Measurements from ENCODE around the gene RUNX2. TPM values are rescaled to one million over a fixed set of nuclear protein-coding genes. Genes with fewer than 3 reads are reported as not detected.

Gene RUNX2
- total RNA-seq, 2 experiments from 2014 or later = 2.7 to 3.0 TPM

DNA sequence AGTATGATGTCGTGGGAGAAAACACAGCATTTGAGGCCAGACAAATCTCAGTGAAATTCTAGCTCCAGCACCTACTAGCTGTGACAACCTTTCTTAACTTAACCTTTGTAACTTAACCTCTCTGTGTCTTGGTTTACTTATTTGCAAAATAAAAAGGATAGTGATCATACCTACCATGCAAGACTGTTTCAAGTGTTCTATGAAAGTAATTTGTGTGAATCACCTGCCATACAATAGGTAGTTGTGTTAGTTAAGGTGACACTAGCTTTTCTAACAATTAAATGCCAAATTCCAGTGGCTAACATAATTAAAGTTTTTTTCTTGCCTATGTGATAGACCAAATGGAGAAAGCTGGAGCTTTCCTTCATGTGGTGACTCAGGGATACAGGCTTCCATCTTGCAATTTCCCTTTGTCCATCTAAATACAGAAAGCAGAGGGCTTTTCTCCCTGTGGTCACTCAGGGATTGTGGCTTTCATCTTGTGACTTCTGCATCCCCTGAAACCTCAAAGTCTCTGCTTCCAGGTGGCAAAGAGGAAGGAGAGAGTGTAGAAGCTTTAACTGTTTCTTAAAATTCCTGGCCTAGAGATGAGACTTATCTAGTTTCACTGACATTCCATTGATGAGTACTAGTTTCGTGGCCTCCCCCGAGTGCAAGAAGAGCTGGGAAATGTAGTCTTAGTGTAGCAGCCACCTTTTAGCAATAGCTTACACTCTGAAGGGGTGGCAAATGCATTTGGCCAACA lies 376.1 kb downstream of the RUNX2 start:
- H3K4me3 Mint-ChIP-seq = no peak overlapping the region
- DNase-seq (no peak), ATAC-seq (no peak)
- H3K4me1 Mint-ChIP-seq (ENCODE audit: low read depth) = peaks cover 4% of the 10 kb centered on the region
- no peaks in the 10 kb centered on the region for H3K36me3 Mint-ChIP-seq (ENCODE audit: low read depth)
- no peaks in the 10 kb centered on the region for H3K27me3 Mint-ChIP-seq (ENCODE audit: low read depth)
- ChIA-PET CTCF (interaction anchor here (1.0 to 3.1 kb wide), 3 partner anchors 10 to 1229 kb away, joined by 3 to 16 read pairs (median 6); no protein-coding TSS in a partner anchor), POLR2A (no interaction called here)
- H3K27ac Mint-ChIP-seq = no peak overlapping the region
- H3K9me3 Mint-ChIP-seq (ENCODE audit: insufficient read depth) = no peaks in the 10 kb centered on the region

GRCh38 chr6:45705137-45705855 lies 377.2 kb downstream of the RUNX2 start:
- ChIA-PET POLR2A (no interaction called here), CTCF (interaction anchor here (3.1 kb wide), 1 partner anchor 9 kb away, joined by 16 read pairs; no protein-coding TSS in a partner anchor)
- ATAC-seq (no peak), DNase-seq (no peak)
- peaks cover 12% of the 10 kb centered on the region for H3K4me1 Mint-ChIP-seq (ENCODE audit: low read depth)
- H3K27ac Mint-ChIP-seq = no peak overlapping the region
- no peaks in the 10 kb centered on the region for H3K27me3 Mint-ChIP-seq (ENCODE audit: low read depth)
- no peaks in the 10 kb centered on the region for H3K36me3 Mint-ChIP-seq (ENCODE audit: low read depth)
- H3K4me3 Mint-ChIP-seq = no peak overlapping the region
- H3K9me3 Mint-ChIP-seq (ENCODE audit: insufficient read depth) = no peaks in the 10 kb centered on the region

- Mint-ChIP-seq H3K4me3 (no peak overlapping the region), H3K4me1 (ENCODE audit: low read depth) (peaks cover 22% of the 10 kb centered on the region), H3K36me3 (ENCODE audit: low read depth) (no peaks in the 10 kb centered on the region), H3K9me3 (ENCODE audit: insufficient read depth) (no peaks in the 10 kb centered on the region), H3K27me3 (ENCODE audit: low read depth) (no peaks in the 10 kb centered on the region), H3K27ac (no peak overlapping the region)
- ATAC-seq (no peak), DNase-seq (no peak)
- POLR2A ChIA-PET = no interaction called here
- CTCF ChIA-PET = interaction anchor here (0.8 to 3.1 kb wide), 3 partner anchors 8 to 1051 kb away, joined by 3 to 16 read pairs (median 4); no protein-coding TSS in a partner anchor
Measured at GRCh38 chr6:45706319-45706718, 378.2 kb downstream of the RUNX2 start.

DNA sequence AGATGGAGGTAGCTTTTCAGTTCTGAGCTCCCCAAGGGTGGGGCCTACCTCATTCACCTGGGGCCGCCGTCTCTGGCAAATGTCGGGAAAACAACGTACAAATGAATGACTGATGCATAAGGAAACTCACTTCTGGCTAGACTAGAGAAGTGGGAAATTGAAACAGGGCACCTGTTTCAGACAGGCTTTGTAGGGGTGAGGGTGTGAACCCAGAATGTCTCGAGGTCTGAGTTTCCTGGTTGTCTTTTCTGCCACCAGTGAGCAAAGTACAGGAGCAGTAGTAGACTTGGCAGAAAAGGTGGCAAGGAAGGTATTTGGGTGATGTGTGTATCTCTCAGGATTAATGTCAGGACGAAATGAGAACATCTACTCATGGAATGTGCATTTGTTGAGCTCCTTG lies 379.0 kb downstream of the RUNX2 start:
- ChIA-PET CTCF (interaction anchor here (0.8 to 1.4 kb wide), 3 partner anchors 31 to 1077 kb away, joined by 3 to 4 read pairs (median 3); no protein-coding TSS in a partner anchor), POLR2A (no interaction called here)
- Mint-ChIP-seq H3K9me3 (ENCODE audit: insufficient read depth) (no peaks in the 10 kb centered on the region), H3K27ac (no peak overlapping the region), H3K27me3 (ENCODE audit: low read depth) (no peaks in the 10 kb centered on the region), H3K4me1 (ENCODE audit: low read depth) (peaks cover 25% of the 10 kb centered on the region), H3K36me3 (ENCODE audit: low read depth) (no peaks in the 10 kb centered on the region), H3K4me3 (no peak overlapping the region)
- no peak for DNase-seq
- ATAC-seq = no peak

- Mint-ChIP-seq H3K4me3 (no peak overlapping the region), H3K27ac (no peak overlapping the region), H3K27me3 (ENCODE audit: low read depth) (no peaks in the 10 kb centered on the region), H3K4me1 (ENCODE audit: low read depth) (peaks cover 37% of the 10 kb centered on the region), H3K9me3 (ENCODE audit: insufficient read depth) (no peaks in the 10 kb centered on the region), H3K36me3 (ENCODE audit: low read depth) (no peaks in the 10 kb centered on the region)
- ChIA-PET CTCF (no interaction called here), POLR2A (no interaction called here)
- DNase-seq (peak; percentile 31), ATAC-seq (peak; percentile 25)
Measured at GRCh38 chr6:45709781-45710220, 381.7 kb downstream of the RUNX2 start.

GRCh38 chr6:45710304-45710821 lies 382.2 kb downstream of the RUNX2 start:
- peak; percentile 57 for DNase-seq
- Mint-ChIP-seq H3K4me1 (ENCODE audit: low read depth) (peaks cover 43% of the 10 kb centered on the region), H3K4me3 (no peak overlapping the region), H3K27me3 (ENCODE audit: low read depth) (no peaks in the 10 kb centered on the region), H3K36me3 (ENCODE audit: low read depth) (no peaks in the 10 kb centered on the region), H3K9me3 (ENCODE audit: insufficient read depth) (no peaks in the 10 kb centered on the region), H3K27ac (peak overlapping the region; percentile 71)
- ChIA-PET POLR2A (no interaction called here), CTCF (interaction anchor here (1.1 kb wide), 1 partner anchor 332 kb away, joined by 3 read pairs; the partner anchor contains the start of gene SUPT3H)
- peak; percentile 47 for ATAC-seq

- Mint-ChIP-seq H3K4me3 (no peak overlapping the region), H3K4me1 (ENCODE audit: low read depth) (peaks cover 50% of the 10 kb centered on the region), H3K27ac (no peak overlapping the region)
Measured at GRCh38 chr6:45712076-45712475, 383.9 kb downstream of the RUNX2 start.

GRCh38 chr6:45712786-45713185 lies 384.7 kb downstream of the RUNX2 start:
- POLR2A ChIA-PET = no interaction called here
- CTCF ChIA-PET = no interaction called here
- Mint-ChIP-seq H3K4me1 (ENCODE audit: low read depth) (peaks cover 50% of the 10 kb centered on the region), H3K36me3 (ENCODE audit: low read depth) (no peaks in the 10 kb centered on the region), H3K4me3 (no peak overlapping the region), H3K9me3 (ENCODE audit: insufficient read depth) (no peaks in the 10 kb centered on the region), H3K27me3 (ENCODE audit: low read depth) (no peaks in the 10 kb centered on the region), H3K27ac (no peak overlapping the region)
- ATAC-seq (no peak), DNase-seq (no peak)

More at GRCh38 chr6:45712076-45712475, 383.9 kb downstream of the RUNX2 start:
- Mint-ChIP-seq H3K9me3 (ENCODE audit: insufficient read depth) (no peaks in the 10 kb centered on the region), H3K36me3 (ENCODE audit: low read depth) (no peaks in the 10 kb centered on the region), H3K27me3 (ENCODE audit: low read depth) (no peaks in the 10 kb centered on the region)
- ChIA-PET POLR2A (no interaction called here), CTCF (interaction anchor here (0.7 to 1.3 kb wide), 2 partner anchors 211 to 269 kb away, joined by 3 read pairs; no protein-coding TSS in a partner anchor)
- no peak for DNase-seq
- no peak for ATAC-seq

Other genes starting within 250 kb of the RUNX2 start
- gene SUPT3H, start 49.6 kb downstream of the RUNX2 start, total RNA-seq = 1 to 10 TPM; 6.4 to 9.1 TPM

All from activated CD8-positive, alpha-beta T cell treated with anti-CD3 and anti-CD28 coated beads, Interleukin-2, amount 10 ng/mL, durations not matched to agents 7 days and 5 days (primary cell).